Measurements from ENCODE around the gene RALB. TPM values are rescaled to one million over a fixed set of nuclear protein-coding genes. Genes with fewer than 3 reads are reported as not detected.

RALB gene
- total RNA-seq, 1 experiment from 2014 or later = 24.6 TPM

DNA sequence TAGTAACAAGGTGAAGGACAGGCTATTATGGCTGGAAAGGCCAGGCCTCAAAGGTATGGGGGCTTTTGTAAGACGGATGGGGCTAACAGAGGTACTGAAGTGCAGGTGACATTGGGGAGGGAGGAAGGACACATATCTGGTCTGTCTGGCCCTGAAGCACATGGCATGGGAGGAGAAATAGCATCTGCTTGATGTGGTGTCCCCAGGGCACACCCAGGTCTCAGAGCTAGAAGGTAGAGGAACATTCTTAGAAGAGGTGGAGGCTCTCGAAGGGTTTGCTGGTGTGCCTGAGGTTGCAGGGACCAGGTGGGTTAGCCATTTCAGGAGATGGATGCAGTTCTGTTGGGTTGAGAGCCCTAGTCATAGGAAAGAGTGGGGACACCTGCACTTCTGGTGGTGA lies 9.5 kb downstream of the RALB start:
- Histone ChIP-seq H3K79me1 (ENCODE audit: insufficient read depth, low read depth, low read length, poor library complexity, severe bottlenecking) (no peaks in the 10 kb centered on the region), H2BK120ac (ENCODE audit: low read depth, low read length, poor library complexity, severe bottlenecking) (no peak overlapping the region), H3K23me2 (ENCODE audit: insufficient read length, low read depth, low read length, poor library complexity, severe bottlenecking) (no peaks in the 10 kb centered on the region), H3K4me2 (ENCODE audit: insufficient read depth, insufficient read length, low read length) (no peak overlapping the region), H4K91ac (ENCODE audit: insufficient read length, low read depth, low read length) (no peak overlapping the region), H3K9me3 (ENCODE audit: control insufficient read depth, low read depth, low read length) (no peaks in the 10 kb centered on the region), H2BK5ac (ENCODE audit: insufficient read length, low read length) (no peak overlapping the region), H3K4ac (ENCODE audit: low read depth, low read length) (no peak overlapping the region), H2BK12ac (ENCODE audit: insufficient read length, low read depth, low read length) (no peak overlapping the region), H2AFZ (ENCODE audit: low read length) (no peak overlapping the region), H3K56ac (ENCODE audit: insufficient read length, low read depth, low read length) (no peak overlapping the region), H3K14ac (ENCODE audit: insufficient read depth, low read length) (no peak overlapping the region; the same call in 1 of the 2 replicates), H3T11ph (ENCODE audit: low read length) (no peak overlapping the region), H3K27me3 (ENCODE audit: insufficient read depth, low read length) (no peaks in the 10 kb centered on the region; the same call in 1 of the 2 replicates), H4K5ac (ENCODE audit: insufficient read length, low read depth, low read length) (no peak overlapping the region), H2BK20ac (ENCODE audit: low read depth, low read length, poor library complexity, severe bottlenecking) (no peak overlapping the region), H3K4me1 (ENCODE audit: insufficient read depth, low read length) (no peaks in the 10 kb centered on the region), H2AK5ac (ENCODE audit: insufficient read length, low read length) (no peak overlapping the region), H3K23ac (ENCODE audit: insufficient read length, low read depth, low read length) (no peak overlapping the region), H4K20me1 (ENCODE audit: control insufficient read depth, insufficient read depth, insufficient read length) (no peaks in the 10 kb centered on the region), H3K9ac (ENCODE audit: extremely low read depth, insufficient read length, low read length) (no peak overlapping the region), H3K18ac (ENCODE audit: insufficient read length, low read depth, low read length) (no peak overlapping the region), H3K79me2 (ENCODE audit: insufficient read depth, low read length) (no peaks in the 10 kb centered on the region), H2BK15ac (ENCODE audit: low read depth, low read length) (no peak overlapping the region), H3K27ac (ENCODE audit: insufficient read length, low read depth, low read length) (no peak overlapping the region), H4K8ac (replicated peaks; ENCODE audit: insufficient read length, low read depth, low read length) (no peak overlapping the region)
- no peak overlapping the region for H3K27ac Mint-ChIP-seq
- H3K27me3 Mint-ChIP-seq (ENCODE audit: low read depth) = no peaks in the 10 kb centered on the region; the same call in 1 of the 2 replicates
- peaks cover 9 to 13% (median 11%) of the 10 kb centered on the region in 3 experiments for H3K36me3 Mint-ChIP-seq (ENCODE audit: insufficient read depth in 1 of 3, low read depth in 3 of 3)
- TF ChIP-seq CTCF (conservative IDR thresholded peaks at IDR 0.05) = no peak
- no CpG with 5 or more reads among the region's 2 CpGs for WGBS (ENCODE audit: extremely low coverage, insufficient read length, low lambda C conversion rate)
- no peak for DNase-seq
- H3K9me3 Mint-ChIP-seq = peaks cover 6 to 15% of the 10 kb centered on the region in 2 experiments
- H3K4me3 Mint-ChIP-seq = no peak overlapping the region
- H3K4me1 Mint-ChIP-seq = peaks cover 8 to 10% of the 10 kb centered on the region in 2 experiments

Data from H9 (cell line).